Measurements from ENCODE around the gene OR5H15.
"Not testable (repeated sequence)": the region's sequence is repeated elsewhere in the genome, so short reads cannot be mapped to it uniquely, and the experiment has no call there.

Gene OR5H15

GRCh38 chr3:98166396-98166795, at the start of gene OR5H15:
TSS of gene OR5H15 (plus strand) at chr3:98166696. CDS start at chr3:98168700, 2,004 bp downstream.
- no peaks in the 10 kb centered on the region for H3K27me3 ChIP-seq (ENCODE audit: control insufficient read depth in 1 of 2, insufficient read depth in 2 of 2, low read length in 2 of 2)
- H3K9ac ChIP-seq (ENCODE audit: low read length in 2 of 2): no peak within 1 kb of the TSS
- H3K4me1 ChIP-seq (ENCODE audit: control insufficient read depth, insufficient read depth, low read length): no peaks in the 10 kb centered on the region
- H3K9me3 ChIP-seq (ENCODE audit: control insufficient read depth in 2 of 2, low read length in 2 of 2): no peaks in the 10 kb centered on the region
- no peak within 1 kb of the TSS for H3K27ac ChIP-seq (ENCODE audit: low read length)
- no peaks in the 10 kb centered on the region for H3K36me3 ChIP-seq (ENCODE audit: control insufficient read depth in 2 of 2, insufficient read depth in 2 of 2, low read length in 2 of 2)
- H3K4me3 ChIP-seq (ENCODE audit: low read length in 2 of 2): no peak within 1 kb of the TSS

GRCh38 chr3:98130421-98130820, 36.1 kb upstream of the OR5H15 start, which contains the start of gene OR5H1:
TSS of gene OR5H1 (plus strand) at chr3:98130721. CDS start at chr3:98132698, 1,977 bp downstream.
- Histone ChIP-seq H3K9ac (ENCODE audit: low read length in 2 of 2) (no peak within 1 kb of the TSS), H3K36me3 (ENCODE audit: control insufficient read depth in 2 of 2, insufficient read depth in 2 of 2, low read length in 2 of 2) (no peaks in the 10 kb centered on the region), H3K4me1 (ENCODE audit: control insufficient read depth, insufficient read depth, low read length) (no peaks in the 10 kb centered on the region), H3K27ac (ENCODE audit: low read length) (no peak within 1 kb of the TSS), H3K9me3 (ENCODE audit: control insufficient read depth in 2 of 2, low read length in 2 of 2) (no peaks in the 10 kb centered on the region), H3K4me3 (ENCODE audit: low read length in 2 of 2) (no peak within 1 kb of the TSS), H3K27me3 (ENCODE audit: control insufficient read depth in 1 of 2, insufficient read depth in 2 of 2, low read length in 2 of 2) (no peaks in the 10 kb centered on the region)

GRCh38 chr3:98136631-98137030, 29.9 kb upstream of the OR5H15 start:
- Histone ChIP-seq H3K4me1 (ENCODE audit: control insufficient read depth, insufficient read depth, low read length) (no peaks in the 10 kb centered on the region), H3K36me3 (ENCODE audit: control insufficient read depth in 2 of 2, insufficient read depth in 2 of 2, low read length in 2 of 2) (no peaks in the 10 kb centered on the region), H3K4me3 (ENCODE audit: low read length in 2 of 2) (no peak overlapping the region), H3K27ac (ENCODE audit: low read length) (no peak overlapping the region), H3K9me3 (ENCODE audit: control insufficient read depth in 2 of 2, low read length in 2 of 2) (no peaks in the 10 kb centered on the region), H3K9ac (ENCODE audit: low read length in 2 of 2) (no peak overlapping the region), H3K27me3 (ENCODE audit: control insufficient read depth in 1 of 2, insufficient read depth in 2 of 2, low read length in 2 of 2) (no peaks in the 10 kb centered on the region)

GRCh38 chr3:98137826-98138557, 28.5 kb upstream of the OR5H15 start:
- H3K4me1 ChIP-seq (ENCODE audit: control insufficient read depth, insufficient read depth, low read length); H3K36me3 ChIP-seq (ENCODE audit: control insufficient read depth in 2 of 2, insufficient read depth in 2 of 2, low read length in 2 of 2); H3K4me3 ChIP-seq (ENCODE audit: low read length in 2 of 2); H3K9ac ChIP-seq (ENCODE audit: low read length in 2 of 2); H3K27ac ChIP-seq (ENCODE audit: low read length); H3K27me3 ChIP-seq (ENCODE audit: control insufficient read depth in 1 of 2, insufficient read depth in 2 of 2, low read length in 2 of 2); H3K9me3 ChIP-seq (ENCODE audit: control insufficient read depth in 2 of 2, low read length in 2 of 2): not testable (repeated sequence)

- Histone ChIP-seq H3K4me1 (ENCODE audit: control insufficient read depth, insufficient read depth, low read length) (no peaks in the 10 kb centered on the region), H3K9me3 (ENCODE audit: control insufficient read depth in 2 of 2, low read length in 2 of 2) (no peaks in the 10 kb centered on the region), H3K9ac (ENCODE audit: low read length in 2 of 2) (no peak overlapping the region), H3K27me3 (ENCODE audit: control insufficient read depth in 1 of 2, insufficient read depth in 2 of 2, low read length in 2 of 2) (no peaks in the 10 kb centered on the region), H3K4me3 (ENCODE audit: low read length in 2 of 2) (no peak overlapping the region), H3K27ac (ENCODE audit: low read length) (no peak overlapping the region), H3K36me3 (ENCODE audit: control insufficient read depth in 2 of 2, insufficient read depth in 2 of 2, low read length in 2 of 2) (no peaks in the 10 kb centered on the region)
Observed at GRCh38 chr3:98140531-98140930, 26.0 kb upstream of the OR5H15 start.

- Histone ChIP-seq H3K9ac (ENCODE audit: low read length in 2 of 2) (no peak within 1 kb of the TSS), H3K27ac (ENCODE audit: low read length) (no peak within 1 kb of the TSS), H3K4me3 (ENCODE audit: low read length in 2 of 2) (no peak within 1 kb of the TSS), H3K27me3 (ENCODE audit: control insufficient read depth in 1 of 2, insufficient read depth in 2 of 2, low read length in 2 of 2) (no peaks in the 10 kb centered on the region), H3K4me1 (ENCODE audit: control insufficient read depth, insufficient read depth, low read length) (no peaks in the 10 kb centered on the region), H3K9me3 (ENCODE audit: control insufficient read depth in 2 of 2, low read length in 2 of 2) (no peaks in the 10 kb centered on the region), H3K36me3 (ENCODE audit: control insufficient read depth in 2 of 2, insufficient read depth in 2 of 2, low read length in 2 of 2) (no peaks in the 10 kb centered on the region)
Observed at GRCh38 chr3:98147179-98147578, 19.3 kb upstream of the OR5H15 start, which contains the start of gene OR5H14. TSS of gene OR5H14 (plus strand) at chr3:98147479. CDS start at chr3:98149386, 1,907 bp downstream.

GRCh38 chr3:98148751-98149150, 17.7 kb upstream of the OR5H15 start:
- no peaks in the 10 kb centered on the region for H3K4me1 ChIP-seq (ENCODE audit: control insufficient read depth, insufficient read depth, low read length)
- H3K36me3 ChIP-seq (ENCODE audit: control insufficient read depth in 2 of 2, insufficient read depth in 2 of 2, low read length in 2 of 2): no peaks in the 10 kb centered on the region
- no peaks in the 10 kb centered on the region for H3K27me3 ChIP-seq (ENCODE audit: control insufficient read depth in 1 of 2, insufficient read depth in 2 of 2, low read length in 2 of 2)
- no peak overlapping the region for H3K9ac ChIP-seq (ENCODE audit: low read length in 2 of 2)
- no peak overlapping the region for H3K4me3 ChIP-seq (ENCODE audit: low read length in 2 of 2)
- no peaks in the 10 kb centered on the region for H3K9me3 ChIP-seq (ENCODE audit: control insufficient read depth in 2 of 2, low read length in 2 of 2)
- no peak overlapping the region for H3K27ac ChIP-seq (ENCODE audit: low read length)

GRCh38 chr3:98149456-98149855, 17.0 kb upstream of the OR5H15 start:
- H3K4me1 ChIP-seq (ENCODE audit: control insufficient read depth, insufficient read depth, low read length); H3K4me3 ChIP-seq (ENCODE audit: low read length in 2 of 2); H3K27ac ChIP-seq (ENCODE audit: low read length); H3K27me3 ChIP-seq (ENCODE audit: control insufficient read depth in 1 of 2, insufficient read depth in 2 of 2, low read length in 2 of 2); H3K9me3 ChIP-seq (ENCODE audit: control insufficient read depth in 2 of 2, low read length in 2 of 2); H3K36me3 ChIP-seq (ENCODE audit: control insufficient read depth in 2 of 2, insufficient read depth in 2 of 2, low read length in 2 of 2); H3K9ac ChIP-seq (ENCODE audit: low read length in 2 of 2): not testable (repeated sequence)

- Histone ChIP-seq H3K4me3 (ENCODE audit: low read length in 2 of 2) (no peak overlapping the region), H3K36me3 (ENCODE audit: control insufficient read depth in 2 of 2, insufficient read depth in 2 of 2, low read length in 2 of 2) (no peaks in the 10 kb centered on the region), H3K27ac (ENCODE audit: low read length) (no peak overlapping the region), H3K9me3 (ENCODE audit: control insufficient read depth in 2 of 2, low read length in 2 of 2) (no peaks in the 10 kb centered on the region), H3K4me1 (ENCODE audit: control insufficient read depth, insufficient read depth, low read length) (no peaks in the 10 kb centered on the region), H3K27me3 (ENCODE audit: control insufficient read depth in 1 of 2, insufficient read depth in 2 of 2, low read length in 2 of 2) (no peaks in the 10 kb centered on the region), H3K9ac (ENCODE audit: low read length in 2 of 2) (no peak overlapping the region)
Observed at GRCh38 chr3:98151241-98151640, 15.3 kb upstream of the OR5H15 start.

- no peaks in the 10 kb centered on the region for H3K9me3 ChIP-seq (ENCODE audit: control insufficient read depth in 2 of 2, low read length in 2 of 2)
- no peak overlapping the region for H3K4me3 ChIP-seq (ENCODE audit: low read length in 2 of 2)
Observed at GRCh38 chr3:98171071-98171470, 4.6 kb downstream of the OR5H15 start.

GRCh38 chr3:98172621-98173020, 6.1 kb downstream of the OR5H15 start:
- no peaks in the 10 kb centered on the region for H3K36me3 ChIP-seq (ENCODE audit: control insufficient read depth in 2 of 2, insufficient read depth in 2 of 2, low read length in 2 of 2)
- H3K27ac ChIP-seq (ENCODE audit: low read length): no peak overlapping the region
- no peaks in the 10 kb centered on the region for H3K27me3 ChIP-seq (ENCODE audit: control insufficient read depth in 1 of 2, insufficient read depth in 2 of 2, low read length in 2 of 2)
- no peaks in the 10 kb centered on the region for H3K4me1 ChIP-seq (ENCODE audit: control insufficient read depth, insufficient read depth, low read length)
- H3K9ac ChIP-seq (ENCODE audit: low read length in 2 of 2): no peak overlapping the region
- no peak overlapping the region for H3K4me3 ChIP-seq (ENCODE audit: low read length in 2 of 2)
- H3K9me3 ChIP-seq (ENCODE audit: control insufficient read depth in 2 of 2, low read length in 2 of 2): no peaks in the 10 kb centered on the region

More at GRCh38 chr3:98171071-98171470, 4.6 kb downstream of the OR5H15 start:
- no peak overlapping the region for H3K9ac ChIP-seq (ENCODE audit: low read length in 2 of 2)
- no peaks in the 10 kb centered on the region for H3K4me1 ChIP-seq (ENCODE audit: control insufficient read depth, insufficient read depth, low read length)
- no peaks in the 10 kb centered on the region for H3K27me3 ChIP-seq (ENCODE audit: control insufficient read depth in 1 of 2, insufficient read depth in 2 of 2, low read length in 2 of 2)
- H3K36me3 ChIP-seq (ENCODE audit: control insufficient read depth in 2 of 2, insufficient read depth in 2 of 2, low read length in 2 of 2): no peaks in the 10 kb centered on the region
- H3K27ac ChIP-seq (ENCODE audit: low read length): no peak overlapping the region

Measured in stomach smooth muscle (tissue), 2 donors.